Measurements from ENCODE around the gene NALCN.

GRCh38 chr13:101190976-101191375 is 225.3 kb downstream of the NALCN start:
- TF ChIP-seq POLR2A (IDR thresholded peaks at IDR 0.05; ENCODE audit: low read length) (no peak), GATA1 (IDR thresholded peaks at IDR 0.05; ENCODE audit: low read depth, low read length) (no peak)
